Vagina (tissue), 2 donors: ENCODE measurements around the gene PXN.

ENCODE experiments used
- POLR2A ChIP-seq, 2 donors: fragments of 450-650 bp; IDR thresholded peaks; one replicate each; pipeline ENCODE4 v1.6.1; 2017; ENCODE audit warnings: antibody characterized with exemption in 2 of 2, mild to moderate bottlenecking in 2 of 2, moderate library complexity in 2 of 2
- TF ChIP-seq, protein P1 (sequence below), 3 experiments: fragments of 450-650 bp in 2 of 3; fragments of 200-600 bp in 1 of 3; sonication (generic) in 1 of 3; IDR thresholded peaks; one replicate each; pipeline ENCODE4 v1.5.1; 2017 to 2019; ENCODE audit warnings: antibody characterized with exemption in 3 of 3, mild to moderate bottlenecking in 2 of 3, moderate library complexity in 2 of 3

DNA sequence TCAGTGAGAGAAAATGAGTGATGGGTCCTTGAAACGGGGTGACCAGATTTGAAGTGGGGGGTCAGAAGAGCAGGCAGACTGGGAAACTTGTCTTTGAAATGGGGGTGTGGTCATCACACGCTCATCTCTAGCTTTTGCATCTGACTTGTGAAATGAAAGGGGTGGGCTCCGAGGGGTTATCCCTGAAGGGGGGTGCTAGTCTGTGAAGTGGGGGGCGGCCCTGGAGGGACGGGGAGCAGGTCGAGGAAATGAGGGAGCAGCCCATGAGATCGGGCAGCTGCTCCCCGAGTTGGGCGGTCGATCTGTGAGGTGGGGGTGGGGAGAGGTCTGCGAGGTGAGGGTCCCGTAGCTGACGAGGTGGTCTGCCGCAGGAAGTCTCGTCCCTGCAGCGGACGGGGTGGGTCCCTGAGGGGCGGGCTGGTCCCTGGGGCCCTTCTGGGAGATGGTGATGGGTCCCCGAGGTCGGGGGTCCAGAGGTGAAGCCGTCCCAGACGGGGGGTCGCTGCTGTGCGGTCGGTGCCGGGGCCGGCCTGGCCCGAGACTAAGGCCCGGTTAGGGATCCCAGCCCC lies 542 bp downstream of the PXN start:
- TF ChIP-seq, protein P1, sequence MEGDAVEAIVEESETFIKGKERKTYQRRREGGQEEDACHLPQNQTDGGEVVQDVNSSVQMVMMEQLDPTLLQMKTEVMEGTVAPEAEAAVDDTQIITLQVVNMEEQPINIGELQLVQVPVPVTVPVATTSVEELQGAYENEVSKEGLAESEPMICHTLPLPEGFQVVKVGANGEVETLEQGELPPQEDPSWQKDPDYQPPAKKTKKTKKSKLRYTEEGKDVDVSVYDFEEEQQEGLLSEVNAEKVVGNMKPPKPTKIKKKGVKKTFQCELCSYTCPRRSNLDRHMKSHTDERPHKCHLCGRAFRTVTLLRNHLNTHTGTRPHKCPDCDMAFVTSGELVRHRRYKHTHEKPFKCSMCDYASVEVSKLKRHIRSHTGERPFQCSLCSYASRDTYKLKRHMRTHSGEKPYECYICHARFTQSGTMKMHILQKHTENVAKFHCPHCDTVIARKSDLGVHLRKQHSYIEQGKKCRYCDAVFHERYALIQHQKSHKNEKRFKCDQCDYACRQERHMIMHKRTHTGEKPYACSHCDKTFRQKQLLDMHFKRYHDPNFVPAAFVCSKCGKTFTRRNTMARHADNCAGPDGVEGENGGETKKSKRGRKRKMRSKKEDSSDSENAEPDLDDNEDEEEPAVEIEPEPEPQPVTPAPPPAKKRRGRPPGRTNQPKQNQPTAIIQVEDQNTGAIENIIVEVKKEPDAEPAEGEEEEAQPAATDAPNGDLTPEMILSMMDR (IDR thresholded peaks at IDR 0.05) = no peak
- no peak for TF ChIP-seq POLR2A (IDR thresholded peaks at IDR 0.05)
